Fibroblast of skin of left biceps (primary cell): ENCODE results near the gene IPO4.

Source experiments
- DNase-seq, 2 experiments: peaks; one replicate each; pipeline ENCODE4 v3.0.0-alpha.2; 2013; ENCODE audit warnings: low read depth in 2 of 2

The IPO4 gene

DNA sequence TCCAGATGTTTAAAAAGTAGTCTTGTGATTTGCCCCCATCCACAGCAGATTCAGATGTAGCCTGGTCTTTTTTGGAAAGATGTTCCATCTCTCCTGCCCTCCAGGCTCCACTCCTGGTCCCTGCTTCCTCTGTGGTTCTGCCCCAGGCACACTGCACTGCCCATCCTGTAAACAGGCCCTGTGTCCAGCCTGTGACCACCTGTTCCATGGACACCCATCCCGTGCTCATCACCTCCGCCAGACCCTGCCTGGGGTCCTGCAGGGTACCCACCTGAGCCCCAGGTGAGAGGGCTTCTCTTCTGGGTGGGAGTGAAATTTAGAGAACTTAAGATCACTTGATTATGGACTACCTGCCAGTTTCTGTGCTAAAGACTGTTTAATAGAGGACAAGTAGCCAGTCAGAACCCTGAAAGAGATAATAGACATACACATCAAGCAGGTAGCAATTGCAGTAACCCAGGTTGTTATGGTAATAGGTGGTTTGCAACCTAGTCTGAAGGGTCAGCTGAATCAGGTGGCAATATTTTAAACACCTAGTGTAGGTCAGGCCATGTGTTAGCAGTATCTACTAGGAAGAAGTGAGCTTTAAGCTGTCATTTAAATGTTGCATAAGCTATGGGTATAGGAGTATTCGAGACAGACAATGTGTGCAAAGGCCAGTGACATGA is 39.2 kb downstream of the IPO4 start:
- DNase-seq = no peak

- no peak for DNase-seq
Measured at GRCh38 chr14:24147761-24148428, 40.7 kb downstream of the IPO4 start.

DNA sequence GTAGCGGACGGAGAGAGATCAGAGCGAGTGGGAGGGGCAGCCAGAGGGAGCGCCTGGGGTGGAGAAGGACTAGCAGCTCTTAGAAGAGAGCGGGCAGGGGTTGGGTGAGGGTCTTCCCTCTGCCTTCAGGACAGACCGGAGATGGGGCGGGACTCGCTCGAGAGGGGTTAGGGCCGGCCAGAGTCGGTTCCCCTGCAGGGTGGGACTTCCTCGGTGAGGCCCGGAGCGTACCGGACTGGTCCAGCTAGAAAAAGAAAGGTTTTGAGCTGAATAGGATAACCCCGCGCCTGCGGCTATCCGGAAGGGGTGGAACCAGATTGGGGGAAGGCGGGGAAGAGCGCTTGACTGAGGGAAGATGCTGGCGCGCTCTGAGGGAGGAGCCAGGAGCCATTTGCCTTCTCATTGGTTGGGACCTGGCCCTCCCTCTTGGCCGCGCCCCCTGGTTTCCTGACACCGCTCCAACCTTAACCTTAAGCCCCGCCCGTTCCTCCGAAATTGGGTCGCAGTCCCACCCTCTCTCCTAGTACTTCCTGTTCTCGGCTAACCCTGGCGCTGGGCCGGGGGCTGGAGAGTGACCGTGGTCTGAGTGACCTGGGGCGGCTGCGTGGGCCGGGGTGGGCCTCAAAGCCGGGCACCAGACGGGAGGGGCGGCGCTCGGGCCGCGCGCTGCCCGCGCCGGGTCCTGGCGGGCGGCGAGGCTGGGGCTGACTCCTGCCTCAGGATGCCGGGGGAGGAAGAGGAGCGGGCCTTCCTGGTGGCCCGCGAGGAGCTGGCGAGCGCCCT is 41.4 kb downstream of the IPO4 start, which contains the start of gene RNF31:
Gene RNF31, plus strand, starts transcription at position 521 of the 783 bp plus-strand sequence. Its CDS starts 201 bp downstream, at position 722.
- DNase-seq = peak; percentile 91 to 93

GRCh38 chr14:24146453-24146977 is 42.1 kb downstream of the IPO4 start, which contains the start of gene PSME2:
Gene PSME2, minus strand, starts transcription at chr14:24146610. Its CDS starts 29 bp downstream, at chr14:24146581.
- peak; percentile 87 to 91 for DNase-seq

GRCh38 chr14:24145690-24146452 is 42.7 kb downstream of the IPO4 start:
- DNase-seq = no peak

GRCh38 chr14:24145219-24145618 is 43.4 kb downstream of the IPO4 start:
- DNase-seq = no peak

DNA sequence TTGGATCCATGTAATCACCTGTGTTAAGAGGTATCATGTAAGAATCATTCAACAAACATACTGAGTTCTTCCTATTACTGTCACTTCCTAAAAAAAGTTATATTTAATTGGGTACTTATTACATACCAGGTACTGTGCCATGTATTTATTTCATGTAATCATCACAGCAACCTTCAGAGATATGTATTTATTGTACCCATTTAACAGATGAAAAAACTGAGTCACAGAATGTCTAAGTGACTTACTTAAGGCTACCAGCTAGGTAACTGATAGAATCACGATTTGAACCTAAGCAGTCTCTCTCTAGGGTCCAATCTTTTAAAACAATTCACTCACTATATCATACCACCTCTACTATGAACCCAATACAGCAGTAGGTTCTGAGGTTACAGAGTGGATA is 44.2 kb downstream of the IPO4 start:
- DNase-seq = no peak

DNA sequence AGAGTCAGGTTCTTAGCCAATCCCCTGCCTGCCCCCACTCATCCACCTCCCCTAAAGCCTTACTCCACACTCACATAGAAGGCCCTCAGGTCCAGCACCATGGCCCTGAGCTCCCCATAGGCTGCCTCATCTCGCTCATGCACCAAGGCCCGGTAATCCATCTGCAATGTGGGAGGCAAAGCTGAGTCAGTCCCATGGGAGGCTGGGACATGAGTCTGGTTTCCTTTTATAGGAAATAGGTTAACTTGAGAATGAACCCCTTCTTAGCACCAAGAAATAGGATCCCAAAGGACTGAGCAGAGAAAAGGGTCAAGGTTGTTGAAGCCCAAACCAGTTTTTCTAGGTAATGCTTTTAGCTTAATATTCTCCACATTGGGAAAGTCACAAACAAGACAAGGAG is 45.1 kb downstream of the IPO4 start:
- DNase-seq = no peak

- peak; percentile 98 for DNase-seq
Measured at GRCh38 chr14:24141097-24141880, 47.3 kb downstream of the IPO4 start, which contains the start of gene EMC9. Gene EMC9, minus strand, starts transcription at chr14:24141591. Its CDS starts 287 bp downstream, at chr14:24141304.

GRCh38 chr14:24139272-24139934 is 49.2 kb downstream of the IPO4 start:
- no peak for DNase-seq

- no peak for DNase-seq
Measured at GRCh38 chr14:24138396-24139271, 50.0 kb downstream of the IPO4 start.

GRCh38 chr14:24137529-24138395 is 50.9 kb downstream of the IPO4 start:
- no peak for DNase-seq

GRCh38 chr14:24136684-24137528 is 51.7 kb downstream of the IPO4 start:
- no peak for DNase-seq

- DNase-seq = peak; percentile 44 to 58
Measured at GRCh38 chr14:24135834-24136683, 52.6 kb downstream of the IPO4 start, which contains the start of gene PSME1. Gene PSME1, plus strand, starts transcription at chr14:24136194. Its CDS starts 69 bp downstream, at chr14:24136263.

DNA sequence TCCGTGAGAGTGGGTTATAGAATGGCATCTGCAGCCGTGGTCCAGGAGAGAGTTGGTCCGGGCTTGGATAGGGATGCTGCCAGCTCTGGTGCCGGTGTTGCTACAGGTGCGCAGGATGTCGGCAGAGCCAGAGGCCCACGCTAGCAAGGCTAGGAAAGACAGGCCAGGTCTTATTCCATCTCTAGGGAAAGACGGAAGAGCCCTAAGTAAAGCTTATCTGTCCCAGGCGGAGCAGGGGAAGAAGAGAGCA is 53.1 kb downstream of the IPO4 start:
- DNase-seq = no peak

DNA sequence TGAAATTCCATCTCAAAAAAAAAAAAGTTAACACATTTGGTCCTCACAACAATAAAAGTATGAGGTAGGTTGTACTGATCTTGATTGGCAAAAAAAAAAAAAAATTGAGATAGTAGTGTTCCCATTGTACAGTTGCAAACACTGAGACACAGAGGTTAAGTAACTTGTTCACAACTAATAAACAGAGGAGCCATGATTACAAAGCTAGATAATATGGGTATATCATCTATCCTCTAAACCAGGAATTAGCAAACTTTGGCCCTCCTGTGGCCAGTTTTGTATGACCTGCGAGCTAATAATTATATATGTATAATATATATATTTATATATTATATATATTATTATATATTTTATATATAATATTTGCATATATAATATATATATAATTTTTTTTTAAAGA is 54.9 kb downstream of the IPO4 start:
- no peak for DNase-seq
